K562 (cell line): ENCODE results near the gene MPIG6B. TPM values are rescaled to one million over a fixed set of nuclear protein-coding genes. Genes with fewer than 3 reads are reported as not detected.

Source experiments
- ATAC-seq: fragments of 200-7000 bp; cut with Tn5 transposase; 3 replicates; pipeline ENCODE4 v1.9.1; 2020; ENCODE audit warnings: moderate library complexity
- BruUV-seq: library from RNA; stranded (reverse); fragments of 400-500 nt; replicated peaks from 2 replicates; lab custom pipeline; 2021; lab: Mats Ljungman, UMichigan
- CTCF ChIA-PET: fragments of 300-600 bp; formaldehyde crosslinking; extraction: SDS; loops from one replicate; lab custom pipeline; 2021; ENCODE audit warnings: low intra/inter-chr PET ratio; lab: Yijun Ruan, JAX
- POLR2A ChIA-PET: fragments of 300-600, 350-650 bp; sonication (Branson Sonifier 250); formaldehyde crosslinking; extraction: SDS; loops from one replicate; lab custom pipeline; 2021; ENCODE audit warnings: antibody characterized with exemption, inconsistent platforms; lab: Yijun Ruan, JAX
- DNase-seq, 4 experiments: peaks; one replicate each; pipeline versions ENCODE4 v3.0.0 to v3.0.0-alpha.2; 2011 to 2018; ENCODE audit warnings: low spot score in 3 of 4, mixed read lengths in 3 of 4; ENCODE audit errors: extremely low read depth in 1 of 4
- FAIRE-seq: peaks from 2 replicates; lab custom pipeline; 2011; peaks lifted over from hg19 to GRCh38; lab: Jason Lieb, UNC
- H2AFZ ChIP-seq: 2 replicates; pipeline ENCODE4 v1.6.0; 2011; ENCODE audit warnings: low read depth, low read length, control low read depth, inconsistent platforms
- H3K27ac ChIP-seq: fragments of 200-600 bp; 3 replicates; pipeline ENCODE4 v1.8.0; 2011; ENCODE audit warnings: low read depth, mild to moderate bottlenecking, control low read depth, inconsistent platforms, low read length, moderate library complexity, mixed read lengths; ENCODE audit errors: extremely low read depth
- H3K27me3 ChIP-seq, 2 experiments: fragments of 300-600 bp in 1 of 2; 2 replicates in 1 of 2; 3 replicates in 1 of 2; pipeline versions ENCODE4 v1.6.0 to v1.8.0; 2011; ENCODE audit warnings: inconsistent platforms in 2 of 2, low read length in 2 of 2, mild to moderate bottlenecking in 1 of 2, mixed read lengths in 1 of 2, moderate library complexity in 1 of 2; ENCODE audit not compliant: control insufficient read depth in 2 of 2, insufficient read depth in 2 of 2
- H3K36me3 ChIP-seq: fragments of 300-600 bp; 3 replicates; pipeline ENCODE4 v1.8.0; 2011; ENCODE audit warnings: mild to moderate bottlenecking, low read length, inconsistent platforms; ENCODE audit not compliant: control insufficient read depth, insufficient read depth
- H3K4me1 ChIP-seq, 2 experiments: fragments of 200-600 bp in 1 of 2; replicated peaks in 1 of 2; 2 replicates in 1 of 2; 3 replicates in 1 of 2; pipeline versions ENCODE4 v1.5.1 to v1.8.0; 2011; ENCODE audit warnings: inconsistent platforms in 2 of 2, low read length in 2 of 2, mild to moderate bottlenecking in 1 of 2, mixed read lengths in 1 of 2, moderate library complexity in 1 of 2; ENCODE audit not compliant: control insufficient read depth in 2 of 2, insufficient read depth in 2 of 2
- H3K4me2 ChIP-seq: 2 replicates; pipeline ENCODE4 v1.6.1; 2011; ENCODE audit warnings: low read length, control low read depth, inconsistent platforms, mixed read lengths; ENCODE audit not compliant: insufficient read depth
- H3K4me3 ChIP-seq: fragments of 200-600 bp; sonication (generic), shearing (Covaris generic); 2 replicates; pipeline ENCODE4 v1.5.1; 2016; ENCODE audit warnings: control low read depth, inconsistent platforms
- H3K79me2 ChIP-seq: fragments of 200-600 bp; 3 replicates; pipeline ENCODE4 v1.8.0; 2011; ENCODE audit warnings: low read length, inconsistent platforms; ENCODE audit not compliant: control insufficient read depth, insufficient read depth
- H3K9ac ChIP-seq, 2 experiments: 2 replicates each; pipeline versions ENCODE4 v1.6.0 to v1.6.1; 2011; ENCODE audit warnings: low read depth in 2 of 2, low read length in 2 of 2, control low read depth in 1 of 2, inconsistent platforms in 1 of 2, mild to moderate bottlenecking in 1 of 2, mixed read lengths in 1 of 2; ENCODE audit not compliant: insufficient read depth in 1 of 2
- H3K9me1 ChIP-seq: one replicate; pipeline ENCODE4 v1.6.0; 2011; ENCODE audit warnings: inconsistent platforms, mild to moderate bottlenecking, low read length, moderate library complexity; ENCODE audit not compliant: control insufficient read depth, insufficient read depth
- H3K9me3 ChIP-seq: replicated peaks from 2 replicates; pipeline ENCODE4 v1.5.1; 2011; ENCODE audit warnings: low read depth, low read length, inconsistent platforms; ENCODE audit not compliant: control insufficient read depth, insufficient read depth
- H4K20me1 ChIP-seq: replicated peaks from 2 replicates; pipeline ENCODE4 v1.6.1; 2011; ENCODE audit warnings: low read length, inconsistent platforms, mixed read lengths; ENCODE audit not compliant: control insufficient read depth, insufficient read depth
- ADNP ChIP-seq: fragments of 200-800 bp; sonication (Bioruptor generic); IDR thresholded peaks from 2 replicates; pipeline ENCODE4 v1.6.1; 2016; ENCODE audit warnings: missing genetic modification characterization, missing compliant biosample characterization
- ATF7 ChIP-seq: fragments of 450-650 bp; IDR thresholded peaks from 2 replicates; pipeline ENCODE4 v1.7.1; 2014; ENCODE audit warnings: mild to moderate bottlenecking, moderate library complexity
- BRD9 ChIP-seq: fragments of 450-650 bp; IDR thresholded peaks from 2 replicates; pipeline ENCODE4 v1.6.1; 2018; ENCODE audit warnings: low read depth; ENCODE audit not compliant: partially characterized antibody
- BRF1 ChIP-seq: IDR thresholded peaks from 3 replicates; pipeline ENCODE4 v1.6.1; 2011; ENCODE audit warnings: borderline replicate concordance, mild to moderate bottlenecking; ENCODE audit not compliant: insufficient read length; ENCODE audit errors: extremely low read depth
- CTBP1 ChIP-seq: fragments of 450-650 bp; IDR thresholded peaks from 2 replicates; pipeline ENCODE4 v1.6.1; 2016; ENCODE audit warnings: borderline replicate concordance
- EGR1 ChIP-seq: fragments of 450-650 bp; conservative IDR thresholded peaks from 2 replicates; pipeline ENCODE4 v1.6.1; 2017; ENCODE audit warnings: mild to moderate bottlenecking
- ETV5 ChIP-seq: sonication (generic); formaldehyde crosslinking; IDR thresholded peaks from 2 replicates; pipeline ENCODE4 v1.4.0; 2020; ENCODE audit warnings: low read depth, mild to moderate bottlenecking, missing genetic modification reagents
- HDAC1 ChIP-seq, 2 experiments: fragments of 450-650 bp; IDR thresholded peaks; 2 replicates each; pipeline ENCODE4 v1.6.1; 2016 to 2017; ENCODE audit warnings: inconsistent platforms in 1 of 2, mild to moderate bottlenecking in 1 of 2, moderate library complexity in 1 of 2
- HDAC2 ChIP-seq: fragments of 450-650 bp; IDR thresholded peaks from 2 replicates; pipeline ENCODE4 v1.6.1; 2016; ENCODE audit warnings: mild to moderate bottlenecking
- KAT8 ChIP-seq: fragments of 450-650 bp; IDR thresholded peaks from 2 replicates; pipeline ENCODE4 v1.6.1; 2016; ENCODE audit warnings: low read depth, mild to moderate bottlenecking
- LEF1 ChIP-seq: fragments of 450-650 bp; IDR thresholded peaks from 2 replicates; pipeline ENCODE4 v1.6.1; 2016; ENCODE audit warnings: mild to moderate bottlenecking
- MCM3 ChIP-seq: fragments of 450-650 bp; IDR thresholded peaks from 2 replicates; pipeline ENCODE4 v1.6.1; 2016
- MCM7 ChIP-seq, 2 experiments: fragments of 450-650 bp; IDR thresholded peaks; 2 replicates each; pipeline ENCODE4 v1.6.1; 2016 to 2018
- MTA2 ChIP-seq: fragments of 450-650 bp; IDR thresholded peaks from 2 replicates; pipeline ENCODE4 v1.6.1; 2016; ENCODE audit warnings: low read depth
- NCOA4 ChIP-seq: fragments of 450-650 bp; IDR thresholded peaks from 2 replicates; pipeline ENCODE4 v1.6.1; 2018; ENCODE audit warnings: mild to moderate bottlenecking; ENCODE audit not compliant: partially characterized antibody
- PHB ChIP-seq: fragments of 250-450 bp; sonication (Bioruptor Pico); IDR thresholded peaks from 2 replicates; pipeline ENCODE4 v1.5.0; 2021
- POLR2AphosphoS5 ChIP-seq: IDR thresholded peaks from 2 replicates; pipeline ENCODE4 v1.6.1; 2011; ENCODE audit warnings: mild to moderate bottlenecking, low read depth, low read length, moderate library complexity; ENCODE audit not compliant: control insufficient read depth, insufficient read depth
- PTBP1 ChIP-seq: fragments of 200-400 bp; formaldehyde crosslinking; IDR thresholded peaks from 2 replicates; pipeline ENCODE4 v1.6.1; 2017; ENCODE audit warnings: low read depth, low read length
- PTTG1 ChIP-seq: fragments of 450-650 bp; IDR thresholded peaks from 2 replicates; pipeline ENCODE4 v1.6.1; 2016; ENCODE audit warnings: low read depth, mild to moderate bottlenecking, missing genetic modification characterization, missing compliant biosample characterization
- RBM14 ChIP-seq: fragments of 200-400 bp; formaldehyde crosslinking; IDR thresholded peaks from 2 replicates; pipeline ENCODE4 v1.6.1; 2018; ENCODE audit warnings: low read depth, mild to moderate bottlenecking, low read length, moderate library complexity, borderline replicate concordance; ENCODE audit not compliant: insufficient read depth
- SREBF2 ChIP-seq: sonication (generic); formaldehyde crosslinking; IDR thresholded peaks from 2 replicates; pipeline ENCODE4 v1.4.0; 2020; ENCODE audit warnings: mild to moderate bottlenecking, missing genetic modification reagents
- TCF3 ChIP-seq: sonication (generic); formaldehyde crosslinking; IDR thresholded peaks from 2 replicates; pipeline ENCODE4 v1.4.0; 2020; ENCODE audit warnings: mild to moderate bottlenecking, missing genetic modification reagents
- ZEB2 ChIP-seq: fragments of 450-650 bp; IDR thresholded peaks from 2 replicates; pipeline ENCODE4 v1.6.1; 2016
- ZNF212 ChIP-seq: fragments of 450-650 bp; formaldehyde crosslinking; IDR thresholded peaks from 2 replicates; pipeline ENCODE4 v1.4.0; 2020; ENCODE audit warnings: mild to moderate bottlenecking
- ZNF253 ChIP-seq: fragments of 250-450 bp; sonication (Bioruptor Pico); conservative IDR thresholded peaks from 2 replicates; pipeline ENCODE4 v1.6.1; 2021; ENCODE audit warnings: mild to moderate bottlenecking
- ZNF76 ChIP-seq: fragments of 250-450 bp; sonication (Bioruptor Pico); IDR thresholded peaks from 2 replicates; pipeline ENCODE4 v1.4.0; 2020; ENCODE audit warnings: mild to moderate bottlenecking, moderate library complexity, borderline replicate concordance
- WGBS: fragments of 100-300 bp; shearing (Covaris generic); methylation state at CpG from one replicate; pipeline ENCODE4 v1.1.6; 2016; ENCODE audit warnings: low coverage, mixed read lengths; ENCODE audit not compliant: insufficient coverage; ENCODE audit errors: missing lambda C conversion rate; 5-methylcytosine and 5-hydroxymethylcytosine counted together
- in situ Hi-C: fragments of 300-500 bp; cut with MboI; formaldehyde crosslinking; loops from 4 replicates; pipeline ENCODE4 v1.15.0; 2018; ENCODE audit warnings: inconsistent platforms, mixed read lengths
- intact Hi-C: fragments of 100-400 bp; cut with micrococcal nuclease; formaldehyde crosslinking; loops from 2 replicates; pipeline ENCODE4 v1.14.2; 2022
- polyA plus RNA-seq, 8 experiments: library from polyadenylated mRNA; depleted of rRNA in 4 of 8; stranded (reverse) in 5 of 8; unstranded in 3 of 8; fragments of >200 nt; fragmentation: Nextera tagmentation in 2 of 8; fragmentation: Illumina TruSeq in 1 of 8; extraction: Ambion mirVana in 2 of 8; extraction: Trizol in 1 of 8; gene quantifications; 2 replicates each; pipeline versions ENCODE4 v1.2.1 to v1.2.3, GENCODE V29; 2011 to 2014; ENCODE audit warnings: inconsistent platforms in 1 of 8, missing spikeins in 1 of 8
- total RNA-seq, 7 experiments: library from RNA; depleted of rRNA in 6 of 7; stranded (reverse); fragments of >200 nt in 6 of 7; fragmentation: Illumina TruSeq in 2 of 7; extraction: Trizol in 2 of 7; gene quantifications; 2 replicates each; pipeline versions ENCODE4 v1.2.1 to v1.2.3, GENCODE V29; 2011 to 2021; ENCODE audit warnings: low replicate concordance in 1 of 7
- TF ChIP-seq, protein P1 (sequence below): fragments of 250-450 bp; sonication (Bioruptor Pico); IDR thresholded peaks from 2 replicates; pipeline ENCODE4 v1.8.0; 2022; ENCODE audit warnings: moderate library complexity, mild to moderate bottlenecking, inconsistent platforms

Gene MPIG6B
- total and polyA plus RNA-seq, 9 of the 15 experiments (the other 6 are each of a cell fraction or from before 2014, with no cell fraction given), result 0.11 to 1.2 (median 0.28) TPM; not detected in 1

DNA sequence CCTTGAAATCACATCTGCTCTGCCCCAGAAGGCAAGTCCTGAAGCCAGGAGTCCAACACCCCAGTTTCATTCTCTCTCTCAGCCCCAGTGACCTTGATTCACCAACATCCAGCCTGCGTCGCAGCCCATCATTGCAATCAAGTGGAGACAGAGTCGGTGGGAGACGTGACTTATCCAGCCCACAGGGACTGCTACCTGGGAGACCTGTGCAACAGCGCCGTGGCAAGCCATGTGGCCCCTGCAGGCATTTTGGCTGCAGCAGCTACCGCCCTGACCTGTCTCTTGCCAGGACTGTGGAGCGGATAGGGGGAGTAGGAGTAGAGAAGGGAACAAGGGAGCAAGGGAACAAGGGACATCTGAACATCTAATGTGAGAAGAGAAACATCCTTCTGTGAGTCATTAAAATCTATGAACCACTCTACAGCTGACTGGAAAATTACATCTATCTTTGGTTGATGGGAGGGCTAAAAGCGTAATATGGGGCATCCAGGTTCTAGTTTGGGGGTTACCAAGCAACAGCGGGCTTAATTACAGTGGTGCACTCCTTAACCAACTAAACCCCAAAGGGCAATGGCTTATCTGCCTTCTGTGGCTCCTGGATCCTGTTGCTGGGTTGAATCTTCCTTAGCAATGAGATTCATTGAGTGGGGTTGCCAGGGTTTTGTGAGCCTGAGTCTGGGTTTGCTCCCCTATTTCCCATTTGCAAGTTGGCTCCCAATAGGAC, 5.5 kb upstream of the MPIG6B start:
- peak; percentile 91 for ATAC-seq
- Histone ChIP-seq H4K20me1 (no peaks in the 10 kb centered on the region), H2AFZ (peak overlapping the region; percentile 80), H3K4me3 (no peak overlapping the region), H3K27me3 (no peaks in the 10 kb centered on the region), H3K9me1 (no peaks in the 10 kb centered on the region), H3K4me2 (peak overlapping the region; percentile 40), H3K27ac (no peak overlapping the region), H3K4me1 (peaks cover 19 to 20% of the 10 kb centered on the region in 2 experiments), H3K36me3 (no peaks in the 10 kb centered on the region), H3K9ac (peak overlapping the region in 1 of 2 experiments; percentile 76; a peak in 2 of 4 replicates), H3K79me2 (no peaks in the 10 kb centered on the region), H3K9me3 (no peaks in the 10 kb centered on the region)
- peak; percentile 86 for FAIRE-seq
- BruUV-seq, result no TSS peak
- intact Hi-C loops (no loop called here), in situ Hi-C loops (no loop called here)
- CTCF ChIA-PET, result interaction anchor here (0.6 to 1.1 kb wide), 2 partner anchors 8 to 37 kb away, joined by 3 read pairs; partner anchors contain the start of gene LY6G5C
- POLR2A ChIA-PET, result interaction anchor here (0.9 to 12.4 kb wide), 5 partner anchors 8 to 108 kb away, joined by 3 to 223 read pairs (median 4); partner anchors contain the start of genes ABHD16A, DDAH2, HSPA1A and HSPA1L
- peak; percentile 85 to 90 (median 86) for DNase-seq
- WGBS, result 31% methylated on average over 10 of the region's 10 CpGs
- TF ChIP-seq PTBP1 (no peak), ZEB2 (peak; percentile 83), MTA2 (no peak), BRF1 (no peak), POLR2AphosphoS5 (0 out of 2 replicates have a peak, but pooled peaks have one; percentile 18), PTTG1 (no peak), ZNF76 (no peak), MCM3 (no peak), BRD9 (no peak), HDAC2 (no peak; the same call in 1 of the 2 replicates), RBM14 (no peak), SREBF2 (CRISPR knock-in tag) (no peak), NCOA4 (no peak), EGR1 (no peak), PHB (CRISPR knock-in tag) (no peak), ATF7 (peak; percentile 23; the same call in 1 of the 2 replicates), LEF1 (no peak), HDAC1 (IDR thresholded peaks at IDR 0.05) (peak in 1 of 2 experiments; percentile 73; a peak in 2 of 4 replicates), ZNF212 (CRISPR knock-in tag) (no peak), ETV5 (CRISPR knock-in tag) (no peak), KAT8 (no peak), ADNP (tag) (no peak), TCF3 (CRISPR knock-in tag) (peak; percentile 17; the same call in 1 of the 2 replicates), ZNF253 (CRISPR knock-in tag) (no peak), MCM7 (IDR thresholded peaks at IDR 0.05) (no peak), CTBP1 (peak; percentile 84)
- TF ChIP-seq, protein P1, sequence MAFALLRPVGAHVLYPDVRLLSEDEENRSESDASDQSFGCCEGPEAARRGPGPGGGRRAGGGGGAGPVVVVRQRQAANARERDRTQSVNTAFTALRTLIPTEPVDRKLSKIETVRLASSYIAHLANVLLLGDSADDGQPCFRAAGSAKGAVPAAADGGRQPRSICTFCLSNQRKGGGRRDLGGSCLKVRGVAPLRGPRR (CRISPR knock-in tag), result no peak
